Loucy (cell line): ENCODE data around the gene GPR137B.
A peak's percentile ranks its signal among the peaks of the same experiment; 100 is the strongest.

Experiments used
- H2AFZ ChIP-seq: fragments of 200-600 bp; sonication (generic); 2 replicates; pipeline ENCODE4 v1.6.0; 2016; ENCODE audit warnings: antibody characterized with exemption, mild to moderate bottlenecking, low read length, moderate library complexity
- H3F3A ChIP-seq: fragments of 200-600 bp; 2 replicates; pipeline ENCODE4 v1.6.0; 2016; ENCODE audit warnings: antibody characterized with exemption, low read depth, mild to moderate bottlenecking
- H3K27me3 ChIP-seq: fragments of 200-600 bp; sonication (generic); 2 replicates; pipeline ENCODE4 v1.6.1; 2014; ENCODE audit warnings: low read length, mild to moderate bottlenecking; ENCODE audit not compliant: insufficient read depth, poor library complexity, severe bottlenecking
- H3K36me3 ChIP-seq: fragments of 200-600 bp; sonication (generic); 2 replicates; pipeline ENCODE4 v1.6.1; 2016; ENCODE audit warnings: low read length; ENCODE audit not compliant: insufficient read depth
- H3K4me1 ChIP-seq: fragments of 200-600 bp; sonication (generic); 2 replicates; pipeline ENCODE4 v1.5.1; 2014; ENCODE audit warnings: low read length, mild to moderate bottlenecking; ENCODE audit not compliant: insufficient read depth, poor library complexity, severe bottlenecking
- H3K4me2 ChIP-seq: fragments of 200-600 bp; sonication (generic); 2 replicates; pipeline ENCODE4 v1.6.0; 2014; ENCODE audit warnings: antibody characterized with exemption, low read length, low read depth, mild to moderate bottlenecking; ENCODE audit not compliant: poor library complexity, severe bottlenecking
- H3K4me3 ChIP-seq: fragments of 200-600 bp; sonication (generic); 2 replicates; pipeline ENCODE4 v1.5.1; 2014; ENCODE audit warnings: low read length, mild to moderate bottlenecking, mixed read lengths; ENCODE audit not compliant: poor library complexity, severe bottlenecking
- H3K79me2 ChIP-seq: fragments of 200-600 bp; sonication (generic); 2 replicates; pipeline ENCODE4 v1.6.1; 2014; ENCODE audit warnings: low read length; ENCODE audit not compliant: insufficient read depth
- H3K9ac ChIP-seq: fragments of 200-600 bp; sonication (generic); 2 replicates; pipeline ENCODE4 v1.6.0; 2014; ENCODE audit warnings: mild to moderate bottlenecking, low read depth, low read length, moderate library complexity; ENCODE audit not compliant: poor library complexity, severe bottlenecking
- H3K9me2 ChIP-seq: fragments of 200-600 bp; sonication (generic); replicated peaks from 2 replicates; pipeline ENCODE4 v1.6.1; 2016; ENCODE audit warnings: low read depth, low read length, mixed read lengths
- H3K9me3 ChIP-seq: fragments of 200-600 bp; sonication (generic); 2 replicates; pipeline ENCODE4 v1.6.1; 2014; ENCODE audit warnings: mild to moderate bottlenecking, antibody characterized with exemption, low read length, low read depth; ENCODE audit not compliant: insufficient read depth
- H4K20me1 ChIP-seq: fragments of 200-600 bp; sonication (generic); 2 replicates; pipeline ENCODE4 v1.6.0; 2014; ENCODE audit warnings: antibody characterized with exemption, low read length, mild to moderate bottlenecking; ENCODE audit not compliant: insufficient read depth, poor library complexity, severe bottlenecking
- EZH2phosphoT487 ChIP-seq: fragments of 200-600 bp; IDR thresholded peaks from 2 replicates; pipeline ENCODE4 v1.6.1; 2018; ENCODE audit warnings: antibody characterized with exemption, mild to moderate bottlenecking, moderate library complexity, borderline replicate concordance
- TF ChIP-seq, protein P1 (sequence below): fragments of 200-600 bp; sonication (generic); conservative IDR thresholded peaks from 2 replicates; pipeline ENCODE4 v1.5.1; 2014; ENCODE audit warnings: mild to moderate bottlenecking, antibody characterized with exemption, low read length

The GPR137B gene

DNA sequence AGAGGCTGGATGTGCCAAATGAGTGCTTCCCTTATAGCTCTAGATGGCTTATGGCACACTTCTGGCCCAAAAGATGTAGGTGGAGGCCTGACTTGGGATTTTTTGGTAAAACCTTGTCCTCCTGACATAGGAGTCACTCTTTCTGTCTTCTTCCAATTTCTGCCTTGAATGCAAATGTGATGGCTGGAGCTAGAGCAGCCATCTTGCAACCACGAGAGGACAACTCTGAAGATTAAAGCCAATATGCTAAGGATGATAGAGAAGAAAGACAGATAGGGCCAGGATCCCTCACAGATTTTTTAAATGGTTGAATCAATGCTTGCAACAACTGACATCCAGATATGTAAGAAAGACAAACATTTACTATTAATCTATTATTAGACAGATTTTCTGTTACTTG lies 8.5 kb upstream of the GPR137B start:
- Histone ChIP-seq H4K20me1 (no peaks in the 10 kb centered on the region), H2AFZ (no peak overlapping the region), H3F3A (no peaks in the 10 kb centered on the region), H3K27me3 (no peaks in the 10 kb centered on the region), H3K9me3 (no peaks in the 10 kb centered on the region), H3K79me2 (no peaks in the 10 kb centered on the region), H3K4me3 (no peak overlapping the region), H3K9ac (no peak overlapping the region), H3K36me3 (no peaks in the 10 kb centered on the region), H3K9me2 (no peaks in the 10 kb centered on the region), H3K4me1 (no peaks in the 10 kb centered on the region), H3K4me2 (no peak overlapping the region)
- TF ChIP-seq, protein P1, sequence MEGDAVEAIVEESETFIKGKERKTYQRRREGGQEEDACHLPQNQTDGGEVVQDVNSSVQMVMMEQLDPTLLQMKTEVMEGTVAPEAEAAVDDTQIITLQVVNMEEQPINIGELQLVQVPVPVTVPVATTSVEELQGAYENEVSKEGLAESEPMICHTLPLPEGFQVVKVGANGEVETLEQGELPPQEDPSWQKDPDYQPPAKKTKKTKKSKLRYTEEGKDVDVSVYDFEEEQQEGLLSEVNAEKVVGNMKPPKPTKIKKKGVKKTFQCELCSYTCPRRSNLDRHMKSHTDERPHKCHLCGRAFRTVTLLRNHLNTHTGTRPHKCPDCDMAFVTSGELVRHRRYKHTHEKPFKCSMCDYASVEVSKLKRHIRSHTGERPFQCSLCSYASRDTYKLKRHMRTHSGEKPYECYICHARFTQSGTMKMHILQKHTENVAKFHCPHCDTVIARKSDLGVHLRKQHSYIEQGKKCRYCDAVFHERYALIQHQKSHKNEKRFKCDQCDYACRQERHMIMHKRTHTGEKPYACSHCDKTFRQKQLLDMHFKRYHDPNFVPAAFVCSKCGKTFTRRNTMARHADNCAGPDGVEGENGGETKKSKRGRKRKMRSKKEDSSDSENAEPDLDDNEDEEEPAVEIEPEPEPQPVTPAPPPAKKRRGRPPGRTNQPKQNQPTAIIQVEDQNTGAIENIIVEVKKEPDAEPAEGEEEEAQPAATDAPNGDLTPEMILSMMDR: no peak
- TF ChIP-seq EZH2phosphoT487: no peak

DNA sequence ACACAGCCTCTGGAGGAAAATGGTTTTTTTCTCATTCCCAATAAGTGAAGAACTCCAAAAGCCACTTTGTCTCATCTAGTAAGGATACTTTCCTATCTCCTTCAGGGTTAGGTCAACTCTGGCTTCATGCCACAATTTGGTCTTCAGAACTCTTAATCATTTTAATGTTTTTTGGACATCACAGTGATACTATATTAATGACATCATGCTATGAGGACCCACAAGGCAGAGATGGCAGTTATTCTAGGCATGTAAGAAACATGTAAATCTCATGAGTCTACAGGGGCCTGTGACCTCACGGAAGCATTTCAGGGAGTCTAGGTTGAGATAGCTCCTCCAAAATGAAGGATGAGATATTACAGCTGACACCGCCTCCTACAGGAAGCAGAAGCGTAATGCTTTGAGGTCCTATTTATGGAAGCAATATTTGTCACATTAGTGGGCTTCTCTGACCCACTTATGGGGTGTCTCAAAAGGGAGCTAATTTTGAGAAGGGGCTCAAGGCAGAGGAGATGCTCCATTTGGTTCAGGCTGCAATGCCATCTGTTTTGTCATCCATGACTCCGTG lies 5.0 kb upstream of the GPR137B start:
- H3K27me3 ChIP-seq: no peaks in the 10 kb centered on the region
- H4K20me1 ChIP-seq: no peaks in the 10 kb centered on the region
- no peaks in the 10 kb centered on the region for H3F3A ChIP-seq
- no peaks in the 10 kb centered on the region for H3K36me3 ChIP-seq
- H3K4me2 ChIP-seq: no peak overlapping the region
- no peaks in the 10 kb centered on the region for H3K79me2 ChIP-seq
- H3K9me2 ChIP-seq: no peaks in the 10 kb centered on the region
- H3K4me3 ChIP-seq: no peak overlapping the region
- no peaks in the 10 kb centered on the region for H3K9me3 ChIP-seq
- no peak overlapping the region for H2AFZ ChIP-seq
- no peak for TF ChIP-seq EZH2phosphoT487
- TF ChIP-seq, protein P1: peak; percentile 37
- H3K4me1 ChIP-seq: no peaks in the 10 kb centered on the region
- no peak overlapping the region for H3K9ac ChIP-seq

DNA sequence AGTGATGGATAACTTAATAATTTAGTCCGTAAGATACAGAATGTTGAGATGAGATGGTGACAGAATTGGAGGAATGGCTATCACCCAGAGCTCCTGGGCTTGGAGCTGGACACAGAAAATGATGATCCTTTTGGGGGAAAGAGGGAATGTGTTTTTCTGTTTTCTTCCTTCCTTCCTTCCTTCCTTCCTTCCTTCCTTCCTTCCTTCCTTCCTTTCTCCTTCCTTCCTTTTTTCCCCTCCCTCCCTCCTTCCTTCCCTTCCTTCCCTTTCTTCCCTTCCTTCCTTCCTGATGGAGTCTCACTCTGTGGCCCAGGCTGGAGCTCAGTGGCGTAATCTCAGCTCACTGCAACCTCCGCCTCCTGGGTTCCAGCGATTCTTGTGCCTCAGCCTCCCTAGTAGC lies 2.8 kb upstream of the GPR137B start:
- H3K4me2 ChIP-seq: no peak overlapping the region
- H3F3A ChIP-seq: no peaks in the 10 kb centered on the region
- no peaks in the 10 kb centered on the region for H3K9me2 ChIP-seq
- no peaks in the 10 kb centered on the region for H3K4me1 ChIP-seq
- no peaks in the 10 kb centered on the region for H4K20me1 ChIP-seq
- H3K79me2 ChIP-seq: no peaks in the 10 kb centered on the region
- no peaks in the 10 kb centered on the region for H3K9me3 ChIP-seq
- no peak for TF ChIP-seq EZH2phosphoT487
- TF ChIP-seq, protein P1: no peak
- no peak overlapping the region for H2AFZ ChIP-seq
- no peak overlapping the region for H3K9ac ChIP-seq
- H3K27me3 ChIP-seq: no peaks in the 10 kb centered on the region
- no peaks in the 10 kb centered on the region for H3K36me3 ChIP-seq
- H3K4me3 ChIP-seq: no peak overlapping the region
